A673 (cell line): Measurements from ENCODE around the gene DGKA. TPM values are rescaled to one million over a fixed set of nuclear protein-coding genes. Genes with fewer than 3 reads are reported as not detected.
"Not testable (repeated sequence)": the region's sequence is repeated elsewhere in the genome, so short reads cannot be mapped to it uniquely, and the experiment has no call there.

ENCODE experiments used
- BruUV-seq: library from RNA; stranded (reverse); fragments of 400-500 nt; replicated peaks from 2 replicates; lab custom pipeline; 2021; lab: Mats Ljungman, UMichigan
- CTCF ChIA-PET: fragments of 300-600 bp; sonication (Branson Sonifier 250); formaldehyde crosslinking; loops from one replicate; lab custom pipeline; 2022; ENCODE audit warnings: antibody characterized with exemption; lab: Charles Lee
- POLR2A ChIA-PET: fragments of 300-600 bp; sonication (Branson Sonifier 250); formaldehyde crosslinking; loops from one replicate; lab custom pipeline; 2022; ENCODE audit warnings: antibody characterized with exemption; ENCODE audit not compliant: low non-redundant PET; lab: Charles Lee
- DNase-seq: peaks from one replicate; pipeline ENCODE4 v3.0.0-alpha.2; 2015; ENCODE audit warnings: low spot score
- H3K27ac ChIP-seq: fragments of 200-600 bp; sonication (generic); 2 replicates; pipeline ENCODE4 v1.5.1; 2016; ENCODE audit warnings: mixed run types, low read depth, mild to moderate bottlenecking, mixed read lengths, antibody characterized with exemption, low read length; ENCODE audit not compliant: poor library complexity, severe bottlenecking
- H3K27me3 ChIP-seq: fragments of 200-600 bp; sonication (generic); replicated peaks from 2 replicates; pipeline ENCODE4 v1.6.1; 2017; ENCODE audit warnings: mixed run types, low read depth, mild to moderate bottlenecking, mixed read lengths, antibody characterized with exemption, low read length; ENCODE audit not compliant: insufficient read depth, poor library complexity
- H3K36me3 ChIP-seq: fragments of 200-600 bp; sonication (generic); 2 replicates; pipeline ENCODE4 v1.6.1; 2016; ENCODE audit warnings: mixed run types, mild to moderate bottlenecking, mixed read lengths, antibody characterized with exemption, low read length; ENCODE audit not compliant: insufficient read depth, poor library complexity, severe bottlenecking
- H3K4me1 ChIP-seq: fragments of 200-600 bp; sonication (generic); 2 replicates; pipeline ENCODE4 v1.6.1; 2017; ENCODE audit warnings: mixed run types, mild to moderate bottlenecking, mixed read lengths, antibody characterized with exemption, low read length; ENCODE audit not compliant: insufficient read depth, poor library complexity, severe bottlenecking
- H3K4me3 ChIP-seq: fragments of 200-600 bp; sonication (generic); 2 replicates; pipeline ENCODE4 v1.5.1; 2016; ENCODE audit warnings: low read depth, mixed run types, mild to moderate bottlenecking, mixed read lengths, low read length; ENCODE audit not compliant: poor library complexity, severe bottlenecking
- H3K9me3 ChIP-seq: fragments of 200-600 bp; sonication (generic); 2 replicates; pipeline ENCODE4 v1.6.1; 2016; ENCODE audit warnings: mixed run types, low read depth, mild to moderate bottlenecking, mixed read lengths, antibody characterized with exemption, low read length; ENCODE audit not compliant: poor library complexity, severe bottlenecking
- CTCF ChIP-seq: fragments of 300-800, 200-600 bp; sonication (generic); conservative IDR thresholded peaks from 2 replicates; pipeline ENCODE4 v1.5.1; 2017; ENCODE audit warnings: low read depth, mild to moderate bottlenecking, antibody characterized with exemption, low read length, moderate library complexity, mixed read lengths
- EZH2 ChIP-seq: fragments of 200-600 bp; sonication (generic); IDR thresholded peaks from 2 replicates; pipeline ENCODE4 v1.6.1; 2017; ENCODE audit warnings: borderline replicate concordance, low read depth, mild to moderate bottlenecking, mixed read lengths, antibody characterized with exemption, low read length; ENCODE audit not compliant: poor library complexity, severe bottlenecking
- intact Hi-C: fragments of 100-400 bp; cut with micrococcal nuclease; formaldehyde crosslinking; loops from one replicate; pipeline ENCODE4 v1.10.0; 2022; ENCODE audit not compliant: unreplicated experiment
- total RNA-seq: library from RNA; stranded (reverse); gene quantifications from 2 replicates; pipeline ENCODE4 v1.2.3, GENCODE V29; 2021

The DGKA gene
- total RNA-seq, 1 experiment from 2014 or later: 10.1 TPM

- Histone ChIP-seq H3K27me3 (no peaks in the 10 kb centered on the region), H3K4me3 (no peak overlapping the region), H3K4me1 (no peaks in the 10 kb centered on the region), H3K9me3 (no peaks in the 10 kb centered on the region), H3K36me3 (peaks cover 20% of the 10 kb centered on the region), H3K27ac (no peak overlapping the region)
- CTCF ChIA-PET: interaction anchor here (0.7 kb wide), 1 partner anchor 47 kb away, joined by 4 read pairs; no protein-coding TSS in a partner anchor
- intact Hi-C loops: no loop called here
- TF ChIP-seq EZH2: no peak
- no peak for TF ChIP-seq CTCF
- no TSS peak for BruUV-seq
- DNase-seq: no peak
- POLR2A ChIA-PET: no interaction called here
Measured at GRCh38 chr12:55983232-55983842, 52.4 kb downstream of the DGKA start.

GRCh38 chr12:55984861-55985260 is 53.9 kb downstream of the DGKA start:
- TF ChIP-seq EZH2 (no peak), CTCF (no peak)
- ChIA-PET POLR2A (no interaction called here), CTCF (interaction anchor here (0.6 kb wide), 1 partner anchor 59 kb away, joined by 3 read pairs; no protein-coding TSS in a partner anchor)
- DNase-seq: no peak
- no peak overlapping the region for H3K27ac ChIP-seq
- peaks cover 21% of the 10 kb centered on the region for H3K36me3 ChIP-seq
- no peaks in the 10 kb centered on the region for H3K9me3 ChIP-seq
- no peaks in the 10 kb centered on the region for H3K4me1 ChIP-seq
- no TSS peak for BruUV-seq
- no peak overlapping the region for H3K4me3 ChIP-seq
- H3K27me3 ChIP-seq: no peaks in the 10 kb centered on the region
- intact Hi-C loops: no loop called here

GRCh38 chr12:55985341-55985740 is 54.4 kb downstream of the DGKA start:
- no peak for DNase-seq
- POLR2A ChIA-PET: no interaction called here
- no peak overlapping the region for H3K27ac ChIP-seq

GRCh38 chr12:55985976-55986375 is 55.0 kb downstream of the DGKA start:
- DNase-seq, H3K4me3 ChIP-seq, intact Hi-C loops, POLR2A ChIA-PET, BruUV-seq, H3K27ac ChIP-seq, H3K27me3 ChIP-seq, H3K9me3 ChIP-seq, H3K4me1 ChIP-seq: not testable (repeated sequence)
- CTCF ChIA-PET: interaction anchor here (1.5 kb wide), 1 partner anchor 10 kb away, joined by 4 read pairs; no protein-coding TSS in a partner anchor
- peaks cover 29% of the 10 kb centered on the region for H3K36me3 ChIP-seq

More at GRCh38 chr12:55985341-55985740, 54.4 kb downstream of the DGKA start:
- Histone ChIP-seq H3K27me3 (no peaks in the 10 kb centered on the region), H3K36me3 (peaks cover 23% of the 10 kb centered on the region), H3K4me3 (no peak overlapping the region), H3K4me1 (no peaks in the 10 kb centered on the region), H3K9me3 (no peaks in the 10 kb centered on the region)
- CTCF ChIA-PET: interaction anchor here (0.6 kb wide), 1 partner anchor 60 kb away, joined by 3 read pairs; no protein-coding TSS in a partner anchor
- TF ChIP-seq CTCF (no peak), EZH2 (no peak)
- no TSS peak for BruUV-seq
- intact Hi-C loops: no loop called here
